Central memory CD8-positive, alpha-beta T cell (primary cell): ENCODE measurements around the gene ZNF763.
A peak's percentile ranks its signal among the peaks of the same experiment; 100 is the strongest.
"Not testable (repeated sequence)": the region's sequence is repeated elsewhere in the genome, so short reads cannot be mapped to it uniquely, and the experiment has no call there.

ENCODE experiments used
- ATAC-seq: fragments of 150-1000 bp; cut with Tn5 transposase; replicated peaks from 2 replicates; pipeline ENCODE4 v1.10.0; 2022; ENCODE audit warnings: mild to moderate bottlenecking, moderate FRiP score, moderate number of reproducible peaks; ENCODE audit not compliant: poor library complexity, severe bottlenecking; ENCODE audit errors: extremely low read depth
- DNase-seq, 2 donors: peaks; one replicate each; pipeline ENCODE4 v3.0.0; 2021; ENCODE audit warnings: low spot score in 2 of 2
- H3K27ac Mint-ChIP-seq: one replicate; pipeline ENCODE4 v1.8.0; 2022; ENCODE audit warnings: low read depth, mild to moderate bottlenecking, moderate library complexity, mixed read lengths
- H3K27me3 Mint-ChIP-seq: one replicate; pipeline ENCODE4 v1.8.0; 2022; ENCODE audit warnings: mixed read lengths
- H3K36me3 Mint-ChIP-seq: one replicate; pipeline ENCODE4 v1.8.0; 2022; ENCODE audit warnings: mild to moderate bottlenecking, moderate library complexity, mixed read lengths; ENCODE audit not compliant: insufficient read depth
- H3K4me1 Mint-ChIP-seq: one replicate; pipeline ENCODE4 v1.8.0; 2022; ENCODE audit warnings: mixed read lengths
- H3K4me3 Mint-ChIP-seq: one replicate; pipeline ENCODE4 v1.8.0; 2022; ENCODE audit warnings: mild to moderate bottlenecking, moderate library complexity, mixed read lengths
- H3K9me3 Mint-ChIP-seq: one replicate; pipeline ENCODE4 v1.8.0; 2022; ENCODE audit warnings: mixed read lengths

Gene ZNF763

DNA sequence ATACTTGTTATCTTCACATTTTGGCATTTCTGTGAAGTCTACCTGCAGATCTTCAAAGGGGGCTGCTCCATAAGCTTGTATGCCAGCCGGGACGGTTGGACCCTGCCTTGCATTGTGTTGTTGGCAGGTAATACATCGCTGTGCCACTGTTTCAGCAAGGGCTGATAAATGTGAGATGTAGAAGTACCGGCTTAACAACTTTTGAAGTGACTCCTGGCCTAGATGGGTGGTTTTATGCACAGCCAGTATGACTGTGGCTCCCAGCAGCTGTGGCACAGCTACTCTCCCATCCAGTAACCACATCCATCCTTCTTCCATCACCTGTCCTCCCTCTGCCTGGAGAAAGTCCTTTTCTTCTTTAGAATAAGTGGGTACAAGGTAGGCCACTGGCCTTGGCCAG, 20.2 kb upstream of the ZNF763 start:
- no peaks in the 10 kb centered on the region for H3K27me3 Mint-ChIP-seq
- peaks cover 11% of the 10 kb centered on the region for H3K9me3 Mint-ChIP-seq
- ATAC-seq (no peak), DNase-seq (no peak)
- H3K4me3 Mint-ChIP-seq, result no peak overlapping the region
- H3K27ac Mint-ChIP-seq, result no peak overlapping the region
- no peaks in the 10 kb centered on the region for H3K4me1 Mint-ChIP-seq
- peaks cover 37% of the 10 kb centered on the region for H3K36me3 Mint-ChIP-seq

DNA sequence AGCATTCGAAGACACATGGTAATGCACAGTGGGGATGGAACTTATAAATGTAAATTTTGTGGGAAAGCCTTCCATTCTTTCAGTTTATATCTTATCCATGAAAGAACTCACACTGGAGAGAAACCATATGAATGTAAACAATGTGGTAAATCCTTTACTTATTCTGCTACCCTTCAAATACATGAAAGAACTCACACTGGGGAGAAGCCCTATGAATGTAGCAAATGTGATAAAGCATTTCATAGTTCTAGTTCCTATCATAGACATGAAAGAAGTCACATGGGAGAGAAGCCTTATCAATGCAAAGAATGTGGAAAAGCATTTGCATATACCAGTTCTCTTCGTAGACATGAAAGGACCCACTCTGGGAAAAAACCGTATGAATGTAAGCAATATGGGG, 16.2 kb upstream of the ZNF763 start:
- H3K27ac Mint-ChIP-seq, result no peak overlapping the region
- peaks cover 11% of the 10 kb centered on the region for H3K9me3 Mint-ChIP-seq
- no peaks in the 10 kb centered on the region for H3K27me3 Mint-ChIP-seq
- ATAC-seq, result no peak
- peaks cover 31% of the 10 kb centered on the region for H3K36me3 Mint-ChIP-seq
- DNase-seq, result no peak
- no peaks in the 10 kb centered on the region for H3K4me1 Mint-ChIP-seq
- H3K4me3 Mint-ChIP-seq, result no peak overlapping the region

DNA sequence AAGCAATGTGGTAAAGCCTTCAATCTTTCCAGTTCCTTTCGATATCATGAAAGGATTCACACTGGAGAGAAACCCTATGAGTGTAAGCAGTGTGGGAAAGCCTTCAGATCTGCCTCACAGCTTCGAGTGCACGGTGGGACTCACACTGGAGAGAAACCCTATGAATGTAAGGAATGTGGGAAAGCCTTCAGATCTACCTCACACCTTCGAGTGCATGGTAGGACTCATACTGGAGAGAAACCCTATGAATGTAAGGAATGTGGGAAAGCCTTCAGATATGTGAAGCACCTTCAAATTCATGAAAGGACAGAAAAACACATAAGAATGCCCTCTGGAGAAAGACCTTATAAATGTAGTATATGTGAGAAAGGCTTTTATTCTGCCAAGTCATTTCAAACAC, 15.6 kb upstream of the ZNF763 start:
- Mint-ChIP-seq H3K4me1 (no peaks in the 10 kb centered on the region), H3K27ac (no peak overlapping the region), H3K9me3 (peaks cover 11% of the 10 kb centered on the region)

DNA sequence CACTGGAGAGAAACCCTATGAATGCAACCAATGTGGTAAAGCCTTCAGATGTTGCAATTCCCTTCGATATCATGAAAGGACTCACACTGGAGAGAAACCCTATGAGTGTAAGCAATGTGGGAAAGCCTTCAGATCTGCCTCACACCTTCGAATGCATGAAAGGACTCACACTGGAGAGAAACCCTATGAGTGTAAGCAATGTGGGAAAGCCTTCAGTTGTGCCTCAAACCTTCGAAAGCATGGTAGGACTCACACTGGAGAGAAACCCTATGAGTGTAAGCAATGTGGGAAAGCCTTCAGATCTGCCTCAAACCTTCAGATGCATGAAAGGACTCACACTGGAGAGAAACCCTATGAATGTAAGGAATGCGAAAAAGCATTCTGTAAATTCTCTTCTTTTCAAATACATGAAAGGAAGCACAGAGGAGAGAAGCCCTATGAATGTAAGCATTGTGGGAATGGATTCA, 15.2 kb upstream of the ZNF763 start:
- H3K27me3 Mint-ChIP-seq, H3K4me1 Mint-ChIP-seq, H3K27ac Mint-ChIP-seq, ATAC-seq, DNase-seq: not testable (repeated sequence)
- Mint-ChIP-seq H3K36me3 (peaks cover 31% of the 10 kb centered on the region), H3K9me3 (peaks cover 11% of the 10 kb centered on the region), H3K4me3 (peak overlapping the region; percentile 34)

More for the DNA sequence above, 15.6 kb upstream of the ZNF763 start:
- H3K36me3 Mint-ChIP-seq, result peaks cover 31% of the 10 kb centered on the region
- no peak for ATAC-seq
- H3K4me3 Mint-ChIP-seq, result no peak overlapping the region
- DNase-seq, result no peak
- H3K27me3 Mint-ChIP-seq, result no peaks in the 10 kb centered on the region

DNA sequence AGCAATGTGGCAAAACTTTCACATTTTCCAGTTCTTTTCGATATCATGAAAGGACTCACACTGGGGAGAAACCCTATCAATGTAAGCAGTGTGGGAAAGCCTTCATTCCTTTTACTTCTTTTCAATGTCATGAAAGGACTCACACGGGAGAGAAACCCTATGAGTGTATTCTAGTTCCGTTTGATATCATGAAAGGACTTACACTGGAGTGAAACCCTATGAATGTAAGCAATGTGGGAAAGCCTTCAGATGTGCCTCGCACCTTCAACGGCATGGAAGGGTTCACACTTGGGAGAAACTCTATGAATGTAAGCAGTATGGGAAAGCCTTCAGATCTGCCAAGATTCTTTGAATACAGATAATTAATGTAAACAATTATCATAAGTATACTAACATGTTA, 14.5 kb upstream of the ZNF763 start:
- no peak for DNase-seq
- Mint-ChIP-seq H3K4me1 (no peaks in the 10 kb centered on the region), H3K4me3 (no peak overlapping the region), H3K27ac (no peak overlapping the region), H3K27me3 (no peaks in the 10 kb centered on the region), H3K9me3 (peaks cover 11% of the 10 kb centered on the region), H3K36me3 (peaks cover 31% of the 10 kb centered on the region)
- no peak for ATAC-seq

DNA sequence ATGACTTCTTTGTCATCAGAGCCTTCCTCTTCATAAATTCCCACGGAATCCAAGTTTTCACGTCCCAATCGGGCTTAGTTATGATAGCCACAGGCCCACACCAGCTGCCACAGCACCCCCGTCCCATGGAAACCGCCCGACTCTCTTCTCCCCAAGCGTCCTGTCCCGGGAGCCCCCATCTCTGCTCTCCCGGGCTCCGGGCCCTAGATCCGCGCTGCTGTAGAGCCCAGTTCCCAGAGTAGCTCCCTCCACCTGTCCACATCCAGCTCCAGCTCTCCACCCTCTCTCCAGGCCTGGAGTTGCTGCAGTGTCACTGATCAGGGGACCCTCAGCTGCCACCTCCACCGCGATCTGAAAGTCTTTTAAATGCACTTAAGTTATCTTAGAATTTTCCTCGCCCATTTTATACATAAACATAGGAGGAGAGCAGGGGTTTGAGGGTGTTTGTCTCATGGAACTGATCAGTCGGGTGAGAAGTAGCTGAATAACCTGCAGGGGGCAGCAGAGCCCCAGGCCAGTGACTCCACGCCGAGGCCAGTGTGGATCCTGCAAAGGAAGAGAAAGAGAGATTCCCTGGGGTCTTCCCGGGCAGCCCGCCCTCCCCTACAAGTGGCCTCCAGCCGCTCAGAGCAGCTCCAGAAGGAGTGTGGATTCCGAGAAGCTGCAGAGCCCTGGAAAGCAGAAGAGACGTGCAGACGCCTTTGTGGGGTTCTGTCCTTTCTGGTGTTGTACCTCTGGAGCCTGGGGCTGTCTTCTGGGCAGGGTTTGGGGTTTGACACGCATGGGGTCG, 1.1 kb upstream of the ZNF763 start:
- peak; percentile 52 to 53 for DNase-seq
- H3K4me1 Mint-ChIP-seq, result peaks cover 23% of the 10 kb centered on the region
- H3K9me3 Mint-ChIP-seq, result peaks cover 6% of the 10 kb centered on the region
- peak overlapping the region; percentile 94 for H3K27ac Mint-ChIP-seq
- peak overlapping the region; percentile 87 for H3K4me3 Mint-ChIP-seq
- ATAC-seq, result peak; percentile 31
- H3K36me3 Mint-ChIP-seq, result peaks cover 7% of the 10 kb centered on the region
- H3K27me3 Mint-ChIP-seq, result no peaks in the 10 kb centered on the region

DNA sequence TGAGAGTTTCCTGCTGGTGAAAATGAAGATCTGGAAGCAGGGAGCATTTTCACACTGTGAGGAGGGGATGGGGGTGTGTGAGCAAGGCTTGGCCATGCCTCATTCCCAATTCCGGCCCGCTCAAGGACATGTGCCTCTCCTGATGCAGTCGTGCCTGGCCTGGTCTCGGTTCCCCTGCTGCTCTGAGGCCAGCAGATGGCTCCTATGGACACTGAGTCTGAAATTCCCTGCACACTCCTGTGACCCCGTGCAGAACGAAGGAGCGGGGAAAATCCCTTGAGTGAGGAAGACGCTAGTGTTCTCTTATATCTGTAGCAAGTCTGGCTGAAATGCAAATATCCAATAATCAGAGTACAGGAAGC, 363 bp upstream of the ZNF763 start:
- H3K4me1 Mint-ChIP-seq, result peaks cover 23% of the 10 kb centered on the region
- peaks cover 6% of the 10 kb centered on the region for H3K9me3 Mint-ChIP-seq
- no peak for DNase-seq
- no peaks in the 10 kb centered on the region for H3K27me3 Mint-ChIP-seq
- no peak for ATAC-seq
- peaks cover 7% of the 10 kb centered on the region for H3K36me3 Mint-ChIP-seq
- H3K4me3 Mint-ChIP-seq, result peak overlapping the region; percentile 87
- H3K27ac Mint-ChIP-seq, result peak overlapping the region; percentile 94

DNA sequence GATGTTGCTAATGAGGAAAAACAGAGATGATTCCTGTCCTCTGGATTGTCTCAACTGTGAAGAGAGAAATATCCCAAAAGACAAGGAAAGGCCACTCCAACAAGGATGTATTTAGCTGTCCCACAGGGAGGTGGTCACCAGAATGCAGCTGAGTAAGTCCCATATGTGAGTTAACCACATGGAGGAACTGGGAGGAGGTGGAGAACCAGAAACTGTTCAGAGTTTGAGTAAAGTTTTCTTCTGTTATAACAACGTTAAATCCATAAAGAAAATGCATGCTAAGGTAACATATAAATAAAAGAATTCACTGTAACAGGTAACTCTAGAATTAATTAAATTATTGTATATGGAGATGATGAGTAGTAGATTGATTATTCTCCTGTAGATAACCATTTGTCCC, 5.3 kb downstream of the ZNF763 start:
- Mint-ChIP-seq H3K27ac (no peak overlapping the region), H3K4me3 (no peak overlapping the region), H3K4me1 (peaks cover 8% of the 10 kb centered on the region), H3K9me3 (peaks cover 5% of the 10 kb centered on the region), H3K27me3 (no peaks in the 10 kb centered on the region), H3K36me3 (peaks cover 4% of the 10 kb centered on the region)
- ATAC-seq (no peak), DNase-seq (no peak)

DNA sequence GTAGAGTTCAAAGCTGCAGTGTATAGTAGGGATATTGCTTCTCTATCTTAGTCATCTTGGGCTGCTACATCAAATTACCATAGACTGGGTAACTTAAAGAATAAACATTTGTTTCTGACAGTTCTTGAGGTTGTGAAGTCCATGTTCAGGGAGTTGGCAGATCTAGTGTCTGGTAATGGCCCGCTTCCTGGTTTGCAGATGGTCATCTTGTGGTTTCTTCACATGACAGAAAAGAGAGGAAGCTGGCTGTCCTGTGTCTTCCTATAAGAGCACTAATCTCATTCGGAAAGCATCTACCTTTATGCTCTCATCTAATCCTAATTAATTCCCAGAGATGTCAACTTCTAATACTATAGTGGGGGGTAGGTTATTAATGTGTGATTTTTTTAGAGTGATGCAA, 6.2 kb downstream of the ZNF763 start:
- no peak overlapping the region for H3K27ac Mint-ChIP-seq
- H3K4me3 Mint-ChIP-seq, result no peak overlapping the region
- ATAC-seq (no peak), DNase-seq (no peak)
- H3K9me3 Mint-ChIP-seq, result peaks cover 5% of the 10 kb centered on the region
- H3K4me1 Mint-ChIP-seq, result peaks cover under 1% of the 10 kb centered on the region
- H3K36me3 Mint-ChIP-seq, result no peaks in the 10 kb centered on the region
- H3K27me3 Mint-ChIP-seq, result no peaks in the 10 kb centered on the region

DNA sequence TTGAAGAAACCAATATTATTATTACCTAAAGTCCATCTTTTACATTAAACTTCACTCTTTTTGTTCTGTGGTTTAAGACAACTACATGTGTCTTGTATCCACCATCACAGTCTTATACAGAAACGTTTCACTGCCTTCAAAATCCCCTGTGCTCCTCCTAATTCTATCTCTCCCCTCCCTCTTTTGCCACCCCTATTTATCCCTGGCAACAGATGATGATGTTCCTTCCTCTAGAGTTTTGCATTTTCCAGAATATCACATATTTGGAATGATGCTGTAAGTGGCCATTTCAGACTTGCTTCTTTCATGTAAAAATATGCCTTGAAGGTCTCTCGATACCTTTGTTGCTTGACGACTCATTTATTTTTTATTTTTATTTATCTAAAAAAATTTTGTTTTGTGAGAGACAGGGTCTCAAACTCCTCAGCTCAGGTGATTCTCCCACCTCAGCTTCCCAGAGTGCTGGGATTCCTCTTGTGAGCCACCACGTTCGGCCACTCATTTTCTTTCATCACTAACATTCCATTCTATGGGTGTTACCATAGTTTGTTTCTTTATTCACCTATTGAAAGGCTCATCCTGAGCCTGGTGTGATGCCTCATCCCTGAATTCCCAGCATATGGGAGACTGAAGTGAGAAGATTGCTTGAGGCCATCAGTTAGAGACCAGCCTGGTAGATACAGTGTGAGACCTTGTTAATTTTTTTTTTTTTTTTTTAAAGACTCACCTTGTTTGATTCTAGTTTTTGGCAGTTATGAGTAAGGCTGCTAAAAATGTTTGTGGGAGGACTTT, 8.4 kb downstream of the ZNF763 start:
- H3K36me3 Mint-ChIP-seq, result no peaks in the 10 kb centered on the region
- no peaks in the 10 kb centered on the region for H3K27me3 Mint-ChIP-seq

DNA sequence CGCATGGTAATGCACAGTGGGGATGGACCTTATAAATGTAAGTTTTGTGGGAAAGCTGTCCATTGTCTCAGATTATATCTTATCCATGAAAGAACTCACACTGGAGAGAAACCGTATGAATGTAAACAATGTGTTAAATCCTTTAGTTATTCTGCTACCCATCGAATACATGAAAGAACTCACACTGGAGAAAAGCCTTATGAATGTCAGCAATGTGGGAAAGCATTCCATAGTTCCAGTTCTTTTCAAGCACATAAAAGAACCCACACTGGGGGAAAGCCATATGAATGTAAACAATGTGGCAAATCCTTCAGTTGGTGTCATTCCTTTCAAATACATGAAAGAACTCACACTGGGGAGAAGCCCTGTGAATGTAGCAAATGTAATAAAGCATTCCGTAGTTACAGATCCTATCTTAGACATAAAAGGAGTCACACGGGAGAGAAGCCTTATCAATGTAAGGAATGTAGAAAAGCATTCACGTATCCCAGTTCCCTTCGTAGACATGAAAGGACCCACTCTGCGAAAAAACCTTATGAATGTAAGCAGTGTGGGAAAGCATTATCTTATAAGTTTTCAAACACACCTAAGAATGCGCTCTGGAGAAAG, 13.8 kb downstream of the ZNF763 start:
- Mint-ChIP-seq H3K9me3 (peaks cover 5% of the 10 kb centered on the region), H3K36me3 (peaks cover 4% of the 10 kb centered on the region), H3K27ac (no peak overlapping the region), H3K4me1 (no peaks in the 10 kb centered on the region), H3K27me3 (no peaks in the 10 kb centered on the region), H3K4me3 (no peak overlapping the region)
- no peak for DNase-seq
- ATAC-seq, result no peak

More for the DNA sequence above, 8.4 kb downstream of the ZNF763 start:
- DNase-seq, result no peak
- Mint-ChIP-seq H3K4me1 (no peaks in the 10 kb centered on the region), H3K9me3 (peaks cover 5% of the 10 kb centered on the region), H3K4me3 (no peak overlapping the region), H3K27ac (no peak overlapping the region)
- no peak for ATAC-seq

DNA sequence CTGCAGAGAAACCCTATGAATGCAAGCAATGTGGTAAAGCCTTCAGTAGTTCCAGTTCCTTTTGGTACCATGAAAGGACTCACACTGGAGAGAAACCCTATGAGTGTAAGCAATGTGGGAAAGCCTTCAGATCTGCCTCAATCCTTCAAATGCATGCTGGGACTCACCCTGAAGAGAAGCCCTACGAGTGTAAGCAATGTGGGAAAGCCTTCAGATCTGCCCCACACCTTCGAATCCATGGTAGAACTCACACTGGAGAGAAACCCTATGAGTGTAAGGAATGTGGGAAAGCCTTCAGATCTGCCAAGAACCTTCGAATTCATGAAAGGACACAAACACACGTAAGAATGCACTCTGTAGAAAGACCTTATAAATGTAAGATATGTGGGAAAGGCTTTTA, 14.7 kb downstream of the ZNF763 start:
- no peak for DNase-seq

More for the DNA sequence above, 14.7 kb downstream of the ZNF763 start:
- no peak for ATAC-seq
- Mint-ChIP-seq H3K9me3 (no peaks in the 10 kb centered on the region), H3K27ac (no peak overlapping the region), H3K4me3 (no peak overlapping the region), H3K36me3 (peaks cover 4% of the 10 kb centered on the region), H3K4me1 (no peaks in the 10 kb centered on the region), H3K27me3 (no peaks in the 10 kb centered on the region)
